Tibial nerve (tissue), 4 donors: Measurements from ENCODE around the gene CDH13. TPM values are rescaled to one million over a fixed set of nuclear protein-coding genes. Genes with fewer than 3 reads are reported as not detected.

Experiments
- DNase-seq, 2 donors: peaks; one replicate each; pipeline ENCODE4 v3.0.0-alpha.2; 2019; ENCODE audit warnings: low spot score in 2 of 2
- H3K27ac ChIP-seq, 4 donors: fragments of 200-600 bp; sonication (generic) in 3 of 4; one replicate each; pipeline ENCODE4 v1.5.1; 2017 to 2019; ENCODE audit warnings: mild to moderate bottlenecking in 1 of 4
- H3K27me3 ChIP-seq, 2 donors: fragments of 200-600 bp; sonication (generic) in 1 of 2; one replicate each; pipeline versions ENCODE4 v1.5.1 to v1.6.0; 2017 to 2019
- H3K36me3 ChIP-seq, 3 donors: fragments of 200-600 bp; sonication (generic); one replicate each; pipeline ENCODE4 v1.5.1; 2018 to 2019
- H3K4me1 ChIP-seq, 4 donors: fragments of 200-600 bp; sonication (generic) in 3 of 4; one replicate each; pipeline ENCODE4 v1.5.1; 2017 to 2019
- H3K4me3 ChIP-seq, 4 donors: fragments of 200-600 bp; sonication (generic) in 3 of 4; one replicate each; pipeline ENCODE4 v1.5.1; 2017 to 2019; ENCODE audit warnings: mild to moderate bottlenecking in 1 of 4, moderate library complexity in 1 of 4
- H3K9me3 ChIP-seq, 4 donors: fragments of 200-600 bp; sonication (generic) in 3 of 4; one replicate each; pipeline ENCODE4 v1.5.1; 2017 to 2019
- CTCF ChIP-seq, 5 experiments: fragments of 200-600 bp in 3 of 5; fragments of 450-650 bp in 2 of 5; sonication (generic) in 3 of 5; IDR thresholded peaks; one replicate each; pipeline ENCODE4 v1.5.1; 2016 to 2019; ENCODE audit warnings: antibody characterized with exemption in 5 of 5, mild to moderate bottlenecking in 3 of 5, moderate library complexity in 2 of 5
- EP300 ChIP-seq, 2 donors: sonication (generic); formaldehyde crosslinking; IDR thresholded peaks; one replicate each; pipeline ENCODE4 v1.6.1; 2017; ENCODE audit warnings: antibody characterized with exemption in 2 of 2, mild to moderate bottlenecking in 1 of 2
- POLR2A ChIP-seq, 2 donors: fragments of 450-650 bp; IDR thresholded peaks; one replicate each; pipeline ENCODE4 v1.6.1; 2017; ENCODE audit warnings: antibody characterized with exemption in 2 of 2, mild to moderate bottlenecking in 2 of 2, moderate library complexity in 2 of 2
- WGBS, 2 donors: methylation state at CpG; one replicate each; pipeline ENCODE4 v1.1.5; 2018; 5-methylcytosine and 5-hydroxymethylcytosine counted together
- total RNA-seq, 4 donors: library from RNA; depleted of rRNA; stranded (reverse); fragments of >200 nt; gene quantifications; one replicate each; pipeline ENCODE4 v1.1.0, GENCODE V29; 2016

The CDH13 gene
- total RNA-seq, 4 donors from 2014 or later: 4.1 to 14.4 (median 5.8) TPM

DNA sequence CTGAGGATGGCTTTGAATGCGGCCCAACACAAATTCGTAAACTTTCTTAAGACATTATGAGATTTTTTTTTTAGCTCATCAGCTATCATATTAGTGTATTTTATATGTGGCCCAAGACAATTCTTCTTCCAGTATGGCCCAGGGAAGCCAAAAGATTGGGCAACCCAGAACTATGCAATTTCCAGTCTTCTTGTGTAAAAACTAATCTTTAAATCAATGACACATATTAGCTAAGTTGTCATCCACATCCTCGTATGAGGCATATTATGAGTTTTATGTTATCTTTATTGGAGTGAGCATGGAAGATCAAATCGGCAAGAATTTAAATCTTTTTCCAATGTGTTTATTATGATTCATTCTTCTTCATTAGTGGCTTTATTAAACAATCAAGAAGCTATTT lies 982.4 kb downstream of the CDH13 start:
- no peaks in the 10 kb centered on the region for H3K4me1 ChIP-seq
- DNase-seq: no peak
- no peak for TF ChIP-seq CTCF (IDR thresholded peaks at IDR 0.05)
- TF ChIP-seq EP300 (IDR thresholded peaks at IDR 0.05): no peak
- TF ChIP-seq POLR2A (IDR thresholded peaks at IDR 0.05): no peak
- H3K9me3 ChIP-seq: no peaks in the 10 kb centered on the region
- no peak overlapping the region for H3K27ac ChIP-seq
- no peaks in the 10 kb centered on the region for H3K36me3 ChIP-seq
- H3K27me3 ChIP-seq: no peaks in the 10 kb centered on the region
- H3K4me3 ChIP-seq: no peak overlapping the region
- 89 to 96% methylated on average over 4 of the region's 4 CpGs for WGBS, 2 donors

DNA sequence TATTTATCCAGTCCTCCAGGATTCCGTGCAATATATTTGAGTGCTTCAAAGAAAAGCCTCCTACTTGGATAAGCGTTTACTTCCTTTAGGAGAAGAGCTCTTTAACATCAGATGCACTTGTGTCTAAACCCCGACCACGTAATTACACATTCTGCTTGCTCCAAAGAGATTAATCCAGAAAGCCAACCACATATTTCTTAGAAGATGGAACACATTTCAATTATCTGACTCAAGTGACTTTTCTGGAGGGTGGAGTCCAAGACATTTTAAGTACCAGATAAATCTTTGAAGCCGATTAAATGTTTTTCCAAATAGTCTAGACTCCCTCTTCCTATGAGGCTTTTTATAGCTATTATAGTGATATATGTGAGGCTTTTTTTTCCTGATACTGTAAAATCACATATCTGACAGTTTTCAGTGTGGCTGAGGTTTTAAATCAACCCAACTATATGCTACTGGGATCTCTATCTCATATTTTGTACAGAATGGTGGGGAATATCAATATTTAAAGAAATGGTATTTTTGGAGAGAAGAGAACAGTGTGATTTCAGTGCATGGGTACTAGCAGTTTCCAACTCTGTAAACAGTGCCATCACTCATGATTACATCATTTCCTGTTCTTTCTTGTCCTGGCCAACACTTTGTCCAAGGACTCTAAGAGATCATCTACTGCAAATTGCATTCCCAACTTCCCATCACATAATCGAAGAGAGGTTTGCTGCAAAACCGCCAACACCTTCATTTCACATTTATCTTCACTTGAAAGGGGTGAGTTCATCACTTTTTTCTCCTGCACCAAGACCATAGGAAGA lies 988.6 kb downstream of the CDH13 start:
- DNase-seq: no peak
- H3K27me3 ChIP-seq: no peaks in the 10 kb centered on the region
- no peaks in the 10 kb centered on the region for H3K9me3 ChIP-seq
- no peak overlapping the region for H3K27ac ChIP-seq
- WGBS, 2 donors: 69 to 80% methylated on average over 7 of the region's 7 CpGs
- TF ChIP-seq CTCF (IDR thresholded peaks at IDR 0.05) (no peak), EP300 (IDR thresholded peaks at IDR 0.05) (no peak), POLR2A (IDR thresholded peaks at IDR 0.05) (no peak)
- no peaks in the 10 kb centered on the region for H3K36me3 ChIP-seq
- H3K4me1 ChIP-seq: no peaks in the 10 kb centered on the region
- no peak overlapping the region for H3K4me3 ChIP-seq

GRCh38 chr16:83615953-83616350 lies 989.2 kb downstream of the CDH13 start:
- Histone ChIP-seq H3K36me3 (no peaks in the 10 kb centered on the region), H3K27ac (no peak overlapping the region), H3K4me1 (no peaks in the 10 kb centered on the region), H3K4me3 (no peak overlapping the region), H3K9me3 (no peaks in the 10 kb centered on the region), H3K27me3 (no peaks in the 10 kb centered on the region)
- no peak for DNase-seq
- TF ChIP-seq POLR2A (IDR thresholded peaks at IDR 0.05): no peak
- TF ChIP-seq EP300 (IDR thresholded peaks at IDR 0.05): no peak
- no peak for TF ChIP-seq CTCF (IDR thresholded peaks at IDR 0.05)
- WGBS, 2 donors: 85 to 88% methylated on average over 8 of the region's 8 CpGs

GRCh38 chr16:83619381-83620150 lies 992.8 kb downstream of the CDH13 start:
- 52 to 61% methylated on average over 12 of the region's 12 CpGs for WGBS, 2 donors
- Histone ChIP-seq H3K9me3 (no peaks in the 10 kb centered on the region), H3K4me1 (no peaks in the 10 kb centered on the region)

More at GRCh38 chr16:83619381-83620150, 992.8 kb downstream of the CDH13 start:
- Histone ChIP-seq H3K27me3 (no peaks in the 10 kb centered on the region), H3K27ac (no peak overlapping the region), H3K36me3 (no peaks in the 10 kb centered on the region), H3K4me3 (no peak overlapping the region)
- DNase-seq: no peak
- TF ChIP-seq POLR2A (IDR thresholded peaks at IDR 0.05): no peak
- no peak for TF ChIP-seq EP300 (IDR thresholded peaks at IDR 0.05)
- no peak for TF ChIP-seq CTCF (IDR thresholded peaks at IDR 0.05)
